ENCODE measurements around the gene TVP23A.
"Not testable (repeated sequence)": the region's sequence is repeated elsewhere in the genome, so short reads cannot be mapped to it uniquely, and the experiment has no call there.

TVP23A gene

DNA sequence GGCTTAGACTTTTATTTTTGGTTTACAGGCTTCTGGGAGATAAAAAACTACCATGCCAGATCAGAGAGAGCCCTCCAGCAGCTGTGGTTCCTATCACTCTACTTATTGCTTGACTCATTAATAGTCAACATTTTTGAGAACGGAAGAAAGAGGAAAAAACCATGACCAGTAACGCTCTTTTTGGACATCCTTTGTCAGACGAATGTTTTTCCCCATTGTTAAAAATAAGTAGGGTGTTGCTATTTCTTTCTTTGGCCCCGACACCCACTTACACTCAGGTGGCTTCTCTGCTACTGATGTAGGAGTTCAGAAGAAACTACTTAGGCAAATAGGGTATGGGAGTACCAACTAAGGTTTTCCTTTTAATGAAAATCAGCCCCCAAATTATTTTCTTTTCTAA lies 27.5 kb downstream of the TVP23A start:
- peak in 1 of 3 donors; percentile 27 for DNase-seq

DNA sequence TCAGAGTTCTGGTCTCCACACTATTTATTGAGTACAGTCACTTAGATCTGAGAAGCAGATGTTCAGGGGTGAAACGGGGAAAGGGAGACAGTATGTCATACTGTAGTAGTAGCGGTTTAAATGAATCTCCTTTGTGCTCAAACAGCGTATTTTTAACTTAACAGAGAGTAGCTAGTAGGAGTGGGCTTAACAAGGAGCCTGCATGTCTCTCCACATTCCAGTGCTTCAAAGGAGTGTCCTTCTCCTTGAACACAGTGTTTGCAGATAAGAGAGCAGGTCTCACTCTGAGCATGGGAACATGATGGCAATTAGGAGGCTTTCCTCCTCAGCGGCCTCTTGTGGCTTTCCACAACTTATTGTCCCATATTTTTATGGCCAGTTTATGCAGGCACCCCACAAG lies 30.0 kb downstream of the TVP23A start:
- not testable (repeated sequence) for DNase-seq

DNA sequence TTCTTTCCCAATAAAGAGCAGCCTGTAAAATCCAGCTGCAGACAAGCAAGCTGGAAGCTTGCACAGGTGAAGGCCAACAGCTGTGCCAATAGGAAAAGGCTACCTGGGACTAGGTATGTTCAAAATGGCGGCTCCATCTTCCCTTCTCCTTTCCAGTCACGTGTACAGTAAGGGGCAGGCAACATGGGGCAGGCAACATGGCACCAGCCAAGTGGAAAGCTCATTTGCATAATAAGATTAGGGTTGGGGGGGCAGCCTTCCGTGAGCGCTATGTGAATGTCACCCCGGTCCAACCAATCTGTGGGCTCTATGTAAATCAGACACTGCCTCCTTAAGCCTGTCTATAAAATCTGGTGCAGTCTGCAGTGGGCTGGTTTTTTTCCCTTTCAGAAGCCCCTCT lies 31.3 kb downstream of the TVP23A start:
- DNase-seq: no peak

DNA sequence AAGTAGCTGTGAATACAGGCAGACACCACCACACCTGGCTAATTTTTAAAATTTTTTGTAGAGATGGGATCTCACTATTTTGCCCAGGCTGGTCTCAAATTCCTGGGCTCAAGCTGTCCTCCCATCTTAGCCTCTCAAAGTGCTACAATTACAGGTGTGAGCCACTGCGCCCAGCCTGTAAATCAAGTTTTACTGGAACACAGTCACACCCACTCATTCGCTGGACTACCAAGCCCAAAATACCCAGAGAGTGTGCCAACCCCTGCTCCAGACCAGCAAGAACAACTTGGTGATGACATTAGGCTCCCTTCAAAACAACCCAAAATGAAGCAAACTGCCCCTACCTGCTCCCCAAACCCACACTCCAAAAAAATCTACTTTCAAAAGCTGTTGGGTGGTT lies 36.0 kb downstream of the TVP23A start:
- no peak for DNase-seq

DNA sequence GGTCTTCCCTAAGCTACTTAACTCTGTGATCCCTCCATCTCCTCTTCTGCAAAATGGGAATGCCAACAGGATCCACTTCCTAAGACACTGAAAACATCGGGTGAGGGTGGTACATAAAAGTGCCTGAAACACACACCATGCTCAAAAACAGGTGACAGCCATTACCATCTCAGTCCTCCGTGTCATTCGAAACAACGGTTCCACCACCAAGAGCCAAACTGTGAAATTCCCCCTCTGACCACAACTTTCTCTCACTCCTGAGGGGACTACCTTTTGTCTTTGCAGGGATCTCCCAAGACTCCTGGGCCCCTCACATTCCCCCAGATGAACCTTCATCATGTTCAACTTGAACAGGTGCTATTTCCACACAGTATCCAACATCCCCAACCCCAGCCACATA lies 38.0 kb downstream of the TVP23A start:
- DNase-seq: no peak

DNA sequence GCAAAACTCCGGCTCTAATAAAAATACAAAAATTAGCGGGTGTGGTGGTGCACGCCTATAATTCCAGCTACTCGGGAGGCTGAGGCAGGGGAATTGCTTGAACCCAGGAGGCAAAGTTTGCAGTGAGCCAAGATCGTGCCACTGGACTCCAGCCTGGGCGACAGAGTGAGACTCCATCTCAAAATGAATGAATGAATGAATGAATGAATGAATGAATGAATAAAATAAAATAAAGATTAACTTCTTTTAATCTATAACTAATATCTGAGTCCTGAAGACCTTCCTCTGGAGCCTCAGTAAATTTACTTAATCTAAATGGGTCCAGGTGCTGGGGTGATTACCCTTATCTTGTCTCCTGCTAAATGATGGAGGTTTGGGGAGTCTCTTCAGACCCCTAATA lies 38.7 kb downstream of the TVP23A start:
- not testable (repeated sequence) for DNase-seq

DNA sequence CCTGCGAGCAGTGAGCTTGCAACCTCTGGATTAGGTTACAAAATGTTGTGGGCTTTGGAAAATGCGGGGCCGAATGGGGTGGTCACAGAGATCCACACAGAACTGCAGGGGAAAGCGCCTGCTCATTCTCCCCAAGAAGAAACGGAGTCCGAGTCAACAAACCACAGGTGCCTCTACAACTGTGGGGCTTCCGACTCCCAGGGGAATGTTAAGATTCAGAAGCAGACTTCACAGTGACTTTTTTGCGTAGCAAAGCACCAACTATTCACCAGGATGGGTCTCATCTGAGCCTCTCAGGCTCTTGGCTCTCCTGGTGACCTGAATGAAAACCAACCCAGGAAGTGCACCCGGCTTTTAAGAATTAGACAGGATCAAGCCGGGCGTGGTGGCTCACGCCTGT lies 41.2 kb downstream of the TVP23A start:
- DNase-seq: no peak

DNA sequence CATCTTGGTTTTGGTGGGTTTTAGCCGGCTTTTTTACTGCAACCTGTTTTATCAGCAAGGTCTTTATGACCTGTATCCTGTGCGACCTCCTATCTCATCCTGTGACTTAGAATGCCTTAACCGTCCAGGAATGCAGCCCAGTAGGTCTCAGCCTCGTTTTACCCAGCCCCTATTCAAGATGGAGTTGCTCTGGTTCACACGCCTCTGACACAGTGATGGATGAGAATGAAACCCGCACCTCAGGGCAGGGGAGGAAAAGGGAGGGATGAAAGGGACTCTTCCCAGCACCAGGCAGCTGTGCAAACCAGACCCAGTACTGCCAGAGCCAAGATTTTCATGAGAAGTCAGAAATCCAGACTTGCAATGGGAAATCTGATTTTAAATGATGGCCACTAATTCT lies 41.7 kb downstream of the TVP23A start:
- not testable (repeated sequence) for DNase-seq

DNA sequence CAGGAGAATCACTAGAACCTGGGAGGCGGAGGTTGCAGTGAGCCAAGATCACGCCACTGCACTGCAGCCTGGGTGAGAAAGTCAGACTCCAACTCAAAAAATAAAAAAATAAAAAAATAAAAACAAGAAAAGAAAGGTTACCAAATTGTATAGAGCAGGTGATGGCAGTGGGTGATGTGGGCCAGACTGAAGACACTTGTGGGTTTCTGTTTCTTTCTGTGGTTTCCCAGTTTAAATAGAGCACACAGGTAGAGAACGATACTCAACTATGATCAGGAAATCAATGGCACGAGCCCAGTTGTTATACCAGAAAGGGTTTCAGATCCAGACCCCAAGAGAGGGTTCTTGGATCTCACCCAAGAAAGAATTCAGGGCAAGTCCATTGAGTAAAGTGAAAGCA lies 42.3 kb downstream of the TVP23A start:
- no peak for DNase-seq

DNA sequence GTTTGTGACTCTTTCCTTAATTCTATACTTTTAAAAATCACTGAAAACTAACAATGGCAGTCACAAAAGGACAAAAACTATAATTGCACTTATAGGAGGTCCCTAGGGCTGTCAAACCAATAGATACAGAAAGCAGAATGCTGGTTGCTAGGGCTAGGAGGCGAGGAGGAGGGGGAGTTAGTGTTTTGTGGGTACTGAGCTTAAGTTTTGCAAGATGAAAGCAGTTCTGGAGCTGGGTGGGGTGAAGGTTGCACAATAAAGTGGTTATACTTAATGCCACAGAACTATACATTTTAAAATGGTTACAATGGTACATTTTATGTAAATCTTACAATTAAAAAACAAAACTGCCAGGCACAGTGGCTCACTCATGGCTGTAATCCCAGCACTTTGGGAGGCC lies 47.7 kb downstream of the TVP23A start:
- peak; percentile 38 to 47 (median 40) for DNase-seq

DNA sequence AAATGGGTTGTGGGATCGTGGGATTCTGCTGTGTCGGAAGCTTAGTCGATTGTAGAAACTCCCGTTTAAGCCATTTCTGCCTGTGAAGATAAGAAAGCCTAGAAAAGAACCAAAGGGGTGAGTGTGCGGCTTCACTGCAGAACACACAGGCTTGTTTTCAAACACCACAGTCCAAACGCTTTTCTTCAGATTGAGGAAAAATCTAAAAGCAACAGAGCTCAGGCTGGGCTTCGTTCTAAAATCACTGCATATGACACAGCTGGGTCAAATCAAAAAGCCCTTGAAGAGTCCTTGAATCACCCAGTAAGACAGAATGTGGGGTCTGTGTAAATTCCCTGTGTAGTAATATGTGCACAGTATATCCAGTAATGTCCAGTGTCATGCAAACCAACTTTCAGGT lies 49.2 kb downstream of the TVP23A start:
- no peak for DNase-seq

DNA sequence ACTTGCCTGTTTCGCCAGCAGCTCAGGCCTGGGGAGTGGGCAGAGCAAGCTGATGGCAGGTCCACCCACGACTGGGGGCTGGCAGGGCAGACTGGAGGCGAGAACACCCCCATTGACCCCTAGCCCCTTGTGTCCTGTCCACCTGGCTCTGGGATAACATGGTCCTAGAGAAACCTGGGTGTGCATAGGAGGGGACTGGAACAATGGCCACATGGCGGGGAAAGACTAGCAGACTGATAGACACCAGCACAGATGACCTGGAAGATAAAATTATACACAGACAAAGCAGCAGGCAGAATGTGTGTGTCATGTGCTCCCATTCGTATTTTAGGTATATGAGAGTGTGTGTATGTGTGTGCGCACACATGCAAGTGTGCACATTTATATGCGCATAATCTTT lies 51.5 kb downstream of the TVP23A start:
- DNase-seq: no peak

DNA sequence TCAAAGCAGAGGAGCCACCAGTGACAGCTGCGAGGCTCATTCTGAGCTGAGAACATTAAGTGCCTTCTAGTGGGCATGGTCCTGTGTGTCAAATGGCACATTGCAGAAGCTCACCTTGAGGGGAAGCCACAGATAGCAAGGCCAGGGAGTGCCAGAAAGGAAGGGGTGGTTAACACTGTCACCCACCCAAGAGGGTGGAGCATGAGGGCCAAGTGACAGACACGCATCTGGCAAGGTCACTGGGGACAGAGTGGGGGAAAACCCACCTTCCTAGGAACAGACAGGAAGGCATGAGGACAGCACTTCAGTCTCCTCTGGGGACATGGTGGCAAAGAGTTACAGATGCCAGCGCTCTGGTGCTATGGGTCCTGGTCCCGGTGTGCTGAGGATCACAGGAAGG lies 52.8 kb downstream of the TVP23A start:
- DNase-seq: no peak

DNA sequence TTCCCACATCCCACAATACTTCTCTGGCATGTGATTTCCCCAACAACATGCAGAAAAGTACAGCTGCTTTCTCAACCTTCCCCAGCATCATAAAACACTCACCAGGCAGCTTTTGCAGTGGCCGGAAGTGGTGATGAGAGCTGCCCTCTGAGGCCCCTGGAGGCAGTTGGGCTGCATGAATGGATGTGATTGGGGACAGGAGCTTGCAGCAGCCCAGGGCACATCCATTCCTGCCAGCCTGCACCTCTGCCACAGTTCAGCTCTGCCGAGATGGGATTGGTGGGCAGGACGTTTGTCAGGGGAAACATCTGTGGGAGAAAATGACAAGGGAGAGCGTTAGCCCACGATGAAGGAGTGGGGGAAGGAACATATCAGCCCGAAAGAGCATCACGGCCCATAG lies 55.1 kb downstream of the TVP23A start:
- DNase-seq: peak in 2 of 3 donors; percentile 27 to 28

DNA sequence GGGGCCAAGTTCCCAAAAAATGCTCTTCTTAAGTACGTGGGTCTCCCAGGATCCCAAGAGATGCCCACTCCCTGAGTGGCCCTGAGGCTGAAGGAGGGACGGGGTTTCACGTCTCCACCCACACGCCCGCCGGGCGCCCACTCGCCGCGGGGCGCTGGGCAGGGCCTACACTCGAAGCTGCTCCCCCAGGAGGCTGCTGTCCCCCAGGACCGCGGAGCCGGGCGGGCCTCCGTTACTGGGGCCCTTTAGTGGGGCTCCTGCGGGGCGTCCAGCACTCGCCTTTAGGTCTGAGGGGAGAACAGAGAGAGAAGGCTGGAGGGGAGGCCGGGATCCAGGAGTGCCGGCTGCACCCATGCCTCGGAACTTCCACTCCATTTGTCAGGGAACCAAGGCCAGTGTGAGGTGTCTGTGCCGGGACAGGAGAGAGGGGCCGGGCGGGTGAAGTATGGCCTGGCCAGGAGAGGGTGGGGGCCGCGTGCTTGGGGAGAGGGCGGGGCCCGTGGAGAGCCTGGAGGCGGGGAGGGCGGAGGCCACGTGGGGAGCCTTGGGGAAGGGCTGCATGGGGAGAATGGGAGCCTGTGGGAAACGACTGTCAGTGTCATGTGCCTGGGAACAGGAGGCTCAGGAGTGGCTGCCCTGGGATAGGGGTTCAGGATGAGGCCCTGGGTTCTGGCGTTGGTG lies 56.1 kb downstream of the TVP23A start:
- no peak for DNase-seq

DNA sequence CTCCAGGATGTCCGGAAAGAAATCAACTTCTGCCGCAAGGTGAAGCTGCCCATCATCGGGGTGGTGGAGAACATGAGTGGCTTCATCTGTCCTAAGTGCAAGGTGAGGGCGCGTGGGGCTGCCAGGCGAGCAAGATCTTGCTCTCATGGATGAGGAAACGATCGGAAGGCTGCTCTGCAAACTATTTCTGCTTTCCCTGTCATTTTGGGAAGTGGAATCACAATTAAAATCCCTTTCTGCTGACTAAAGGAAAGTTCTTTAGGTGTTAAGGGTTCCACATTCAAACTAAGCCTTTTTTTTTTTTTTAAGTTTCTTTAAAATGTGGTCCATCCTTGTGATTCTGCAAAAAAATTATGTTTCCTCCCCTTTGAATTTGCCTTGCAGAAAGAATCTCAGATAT lies 57.2 kb downstream of the TVP23A start:
- peak in 2 of 3 donors; percentile 37 to 46 for DNase-seq

DNA sequence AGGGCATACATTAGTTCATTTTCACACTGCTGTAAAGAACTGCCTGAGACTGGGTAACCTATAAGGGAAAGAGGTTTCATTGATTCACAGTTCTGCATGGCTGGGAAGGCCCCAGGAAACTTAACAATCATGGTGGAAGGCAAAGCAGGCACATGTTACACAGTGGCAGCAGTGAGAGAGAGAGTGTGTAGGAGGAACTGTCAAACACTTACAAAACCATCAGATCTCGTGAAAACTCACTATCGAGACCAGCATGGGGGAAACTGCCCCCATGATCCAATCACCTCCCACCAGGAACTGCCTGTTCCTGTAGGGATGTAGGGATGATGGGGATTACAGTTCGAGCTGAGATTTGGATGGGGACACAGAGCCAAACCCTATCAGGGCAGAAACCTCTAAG lies 57.7 kb downstream of the TVP23A start:
- peak in 2 of 3 donors; percentile 36 to 46 for DNase-seq

DNA sequence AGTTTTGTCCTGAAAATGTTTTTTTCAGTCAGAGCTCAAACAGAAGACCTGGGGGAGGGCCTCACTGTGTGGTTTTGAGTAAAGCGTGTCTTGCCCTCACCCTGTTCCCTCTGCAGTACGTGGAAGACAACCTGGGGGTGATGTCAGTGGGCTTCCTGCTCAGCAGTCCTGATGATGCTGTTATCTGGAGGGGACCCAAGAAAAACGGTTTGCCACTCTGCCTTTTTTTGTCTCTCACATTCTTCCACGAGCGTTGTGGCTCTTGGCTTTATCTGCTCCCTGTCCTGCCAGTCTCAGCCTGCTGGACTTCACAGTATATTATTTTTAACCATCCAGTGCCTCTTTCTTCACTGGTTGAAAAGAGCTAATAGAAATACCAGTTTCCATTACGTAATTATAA lies 62.0 kb downstream of the TVP23A start:
- DNase-seq: no peak

DNA sequence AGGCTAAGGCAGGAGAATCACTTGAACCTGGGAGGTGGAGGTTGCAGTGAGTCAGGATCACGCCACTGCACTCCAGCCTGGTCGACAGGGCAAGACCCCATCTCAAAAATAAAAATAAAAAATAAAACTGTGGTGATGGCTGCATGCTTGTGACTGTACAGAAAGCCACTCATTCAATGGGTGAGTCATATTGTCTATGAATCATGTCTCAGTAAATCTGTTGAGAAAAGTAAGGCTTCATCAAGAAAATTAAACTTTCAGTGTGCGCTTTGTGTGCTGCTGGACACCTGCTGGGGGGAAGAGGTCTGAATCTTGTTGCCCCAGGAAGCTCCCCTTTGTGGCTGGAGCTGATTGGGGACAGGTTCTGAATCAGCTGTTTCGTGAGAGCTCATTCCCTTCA lies 63.7 kb downstream of the TVP23A start:
- peak; percentile 43 to 86 (median 84) for DNase-seq

DNA sequence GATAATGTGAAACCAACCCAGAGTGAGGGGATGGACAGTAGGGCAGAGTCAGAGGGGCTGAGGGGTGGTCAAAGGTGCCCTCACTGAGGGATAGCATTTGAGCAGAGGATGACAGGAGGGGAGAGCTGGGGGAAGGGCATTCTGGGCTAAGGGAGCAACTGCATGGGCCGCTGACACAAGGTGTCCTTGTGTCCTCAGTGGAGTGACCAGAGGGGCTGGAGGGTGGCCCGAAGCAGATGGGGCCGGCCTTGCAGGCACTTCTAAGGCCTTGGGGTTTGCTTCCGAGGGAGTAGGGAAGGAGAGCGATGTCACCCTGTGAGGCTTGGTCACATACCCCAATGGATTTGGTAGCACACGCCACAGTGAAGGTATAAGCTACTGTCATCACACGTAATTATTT lies 64.9 kb downstream of the TVP23A start:
- no peak for DNase-seq

DNA sequence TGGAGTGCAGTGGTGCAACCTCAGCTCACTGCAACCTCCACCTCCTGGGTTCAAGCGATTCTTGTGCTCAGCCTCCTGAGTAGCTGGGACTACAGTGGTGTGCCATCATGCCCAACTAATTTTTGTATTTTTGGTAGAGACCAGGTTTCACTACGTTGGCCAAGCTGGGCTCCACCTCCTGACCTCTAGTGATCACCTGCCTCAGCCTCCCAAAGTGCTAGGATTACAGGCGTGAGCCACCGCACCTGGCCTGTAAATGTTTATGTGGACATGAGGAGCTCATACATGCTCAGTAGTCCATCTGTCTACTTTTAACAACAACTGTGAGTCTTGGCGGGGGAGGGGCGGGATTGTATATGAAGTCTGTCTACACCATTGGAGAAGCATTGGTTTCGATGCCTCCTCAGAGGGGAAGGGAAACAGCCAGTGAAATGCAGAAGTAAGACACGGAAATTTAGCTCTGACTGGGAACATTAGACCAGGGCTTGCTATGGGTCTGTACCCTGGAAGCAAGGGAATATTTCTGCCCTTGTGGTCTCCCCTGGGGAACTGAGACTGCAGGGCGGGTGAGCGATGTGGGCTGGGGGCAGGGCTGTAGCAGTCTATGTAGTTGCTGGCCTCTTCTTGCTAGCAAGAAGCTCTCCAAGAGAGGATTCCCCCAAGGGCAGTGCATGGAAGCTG lies 65.6 kb downstream of the TVP23A start:
- DNase-seq: peak; percentile 92 to 96 (median 95)

DNA sequence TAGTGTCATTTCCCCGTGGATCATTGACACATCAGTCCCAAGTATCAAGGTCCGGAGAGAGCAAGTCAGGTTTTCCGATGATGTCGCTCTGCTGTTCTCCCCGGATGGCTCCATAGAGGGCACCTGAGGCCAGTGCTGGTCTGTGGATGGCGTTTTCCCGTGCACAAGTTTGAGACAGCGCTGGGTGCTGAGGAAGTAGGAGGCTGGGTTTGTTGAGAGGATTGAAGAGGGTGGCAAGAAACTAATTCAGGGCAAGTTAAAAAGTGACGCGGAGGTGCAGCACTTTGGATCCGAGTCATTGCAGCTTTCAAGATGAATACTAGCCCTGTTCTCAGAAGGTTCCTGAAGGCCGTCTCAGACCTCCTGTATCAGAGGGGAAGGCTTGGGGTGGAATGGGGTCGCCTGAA lies 67.3 kb downstream of the TVP23A start:
- peak; percentile 53 to 73 (median 64) for DNase-seq

DNA sequence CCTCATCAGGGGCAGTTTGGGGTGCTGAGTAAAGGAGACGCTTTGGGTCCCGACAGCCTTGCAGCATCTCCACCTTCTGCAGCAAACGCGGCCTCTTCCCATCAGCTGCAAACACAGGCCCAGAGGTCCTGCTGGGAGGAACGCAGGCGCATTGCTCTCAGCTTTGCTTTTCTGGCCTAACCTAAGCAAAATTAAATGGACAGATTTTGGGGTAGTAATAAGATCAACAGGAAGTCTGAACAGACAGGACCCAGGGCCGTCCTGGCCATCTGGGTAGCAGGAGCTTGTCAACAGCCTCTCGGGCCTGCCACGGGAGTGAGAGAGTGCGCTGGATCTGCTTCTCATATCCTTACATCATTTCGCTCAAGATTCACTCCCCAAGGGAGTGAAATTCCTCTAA lies 67.8 kb downstream of the TVP23A start:
- no peak for DNase-seq

DNA sequence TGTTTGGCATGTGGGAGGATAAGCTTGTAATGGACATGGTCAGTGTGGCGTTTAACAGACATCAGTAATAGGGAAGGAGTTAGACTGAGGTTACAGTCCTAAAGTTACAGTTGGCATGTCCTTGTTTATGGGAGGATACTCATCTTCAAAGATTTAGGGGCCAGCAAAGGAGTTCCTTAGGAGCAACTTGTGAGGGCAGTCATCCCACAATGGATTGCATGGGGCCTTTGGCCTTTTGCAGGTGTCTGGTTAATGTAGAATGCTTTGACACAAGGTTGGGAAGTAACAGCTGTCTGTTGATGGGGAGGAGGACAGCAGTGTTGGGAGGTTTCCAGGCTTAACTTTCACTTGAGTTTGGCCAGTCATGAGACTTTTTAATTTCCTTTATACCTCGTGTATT lies 72.8 kb downstream of the TVP23A start:
- no peak for DNase-seq

Measured in suppressor macrophage treated with lipopolysaccharide for 1 hour (primary cell).